GM13977 (cell line): ENCODE data around the gene ZNF217.
"Not testable (repeated sequence)": the region's sequence is repeated elsewhere in the genome, so short reads cannot be mapped to it uniquely, and the experiment has no call there.

ENCODE experiments used
- DNase-seq: peaks from one replicate; pipeline ENCODE4 v3.0.0; 2012; ENCODE audit warnings: low spot score
- CTCF ChIP-seq: IDR thresholded peaks from 2 replicates; pipeline ENCODE4 v1.5.1; 2012; ENCODE audit warnings: mild to moderate bottlenecking, control low read depth; ENCODE audit not compliant: insufficient read depth; ENCODE audit errors: extremely low read depth, missing control alignments
- in situ Hi-C: fragments of 300-500 bp; cut with MboI; formaldehyde crosslinking; loops from one replicate; pipeline ENCODE4 v1.12.0; 2022; ENCODE audit warnings: low sequenced_read_pairs, low pct_unique_long_range_greater_than_20kb, mixed read lengths, inconsistent platforms; ENCODE audit not compliant: unreplicated experiment

Gene ZNF217

GRCh38 chr20:53530440-53530839 is 63.2 kb downstream of the ZNF217 start:
- no peak for DNase-seq
- in situ Hi-C loops: no loop called here
- TF ChIP-seq CTCF: no peak

- no peak for TF ChIP-seq CTCF
- DNase-seq: no peak
- in situ Hi-C loops: no loop called here
Measured at GRCh38 chr20:53529658-53530057, 64.0 kb downstream of the ZNF217 start.

GRCh38 chr20:53527196-53527595 is 66.4 kb downstream of the ZNF217 start:
- TF ChIP-seq CTCF: no peak
- in situ Hi-C loops: no loop called here
- no peak for DNase-seq

GRCh38 chr20:53524589-53525312 is 68.9 kb downstream of the ZNF217 start:
- in situ Hi-C loops: no loop called here
- no peak for DNase-seq

GRCh38 chr20:53523615-53524014 is 70.0 kb downstream of the ZNF217 start:
- DNase-seq, in situ Hi-C loops: not testable (repeated sequence)

More at GRCh38 chr20:53524589-53525312, 68.9 kb downstream of the ZNF217 start:
- TF ChIP-seq CTCF: no peak

- TF ChIP-seq CTCF: no peak
- DNase-seq: no peak
- in situ Hi-C loops: no loop called here
Measured at GRCh38 chr20:53522696-53523095, 70.9 kb downstream of the ZNF217 start.

- no peak for TF ChIP-seq CTCF
- in situ Hi-C loops: no loop called here
Measured at GRCh38 chr20:53522026-53522425, 71.6 kb downstream of the ZNF217 start.

GRCh38 chr20:53521421-53521820 is 72.2 kb downstream of the ZNF217 start:
- in situ Hi-C loops, DNase-seq: not testable (repeated sequence)

More at GRCh38 chr20:53522026-53522425, 71.6 kb downstream of the ZNF217 start:
- no peak for DNase-seq
